BE2C (cell line): ENCODE results near the gene MMAA.
"Not testable (repeated sequence)": the region's sequence is repeated elsewhere in the genome, so short reads cannot be mapped to it uniquely, and the experiment has no call there.

Experiments used
- DNase-seq: peaks from one replicate; pipeline ENCODE4 v3.0.0-alpha.2; 2020
- H3K27me3 ChIP-seq: fragments of 250-450 bp; sonication (Bioruptor Pico); 2 replicates; pipeline ENCODE4 v1.5.1; 2020; ENCODE audit warnings: mild to moderate bottlenecking
- H3K36me3 ChIP-seq: fragments of 250-450 bp; sonication (Bioruptor Pico); 2 replicates; pipeline ENCODE4 v1.5.1; 2020; ENCODE audit warnings: mild to moderate bottlenecking
- H3K4me1 ChIP-seq: fragments of 250-450 bp; sonication (Bioruptor Pico); 2 replicates; pipeline ENCODE4 v1.5.1; 2020
- H3K4me3 ChIP-seq: 2 replicates; pipeline ENCODE4 v1.5.1; 2011; ENCODE audit warnings: low read depth, low read length
- H3K9me3 ChIP-seq: fragments of 250-450 bp; sonication (Bioruptor Pico); 2 replicates; pipeline ENCODE4 v1.5.1; 2020
- CTCF ChIP-seq: IDR thresholded peaks from 2 replicates; pipeline ENCODE4 v1.5.1; 2012; ENCODE audit warnings: mild to moderate bottlenecking, low read depth, low read length

Gene MMAA

DNA sequence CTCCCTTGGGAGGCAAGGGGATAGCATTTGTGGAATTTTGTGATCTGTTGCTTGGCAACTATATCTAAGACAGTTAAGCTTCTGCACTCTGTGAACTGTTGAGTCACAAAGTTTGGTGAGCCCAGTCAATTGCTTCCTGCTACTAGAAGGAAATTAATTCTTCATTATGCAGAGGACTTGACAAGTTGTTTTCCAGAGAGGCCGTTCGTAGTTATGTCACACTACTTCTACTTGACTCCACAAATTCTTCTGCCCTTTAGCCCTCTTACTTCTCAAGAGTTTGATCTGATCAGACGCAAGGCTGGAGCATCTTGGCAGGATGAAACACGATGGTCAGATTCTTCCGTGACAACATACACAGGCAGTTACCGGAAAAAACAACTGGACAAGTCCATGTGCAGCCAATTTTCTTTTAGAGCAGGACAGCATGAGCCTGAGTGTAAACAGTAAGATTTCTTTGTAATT, 60.8 kb downstream of the MMAA start, which contains the start of gene C4orf51:
C4orf51 (plus strand) TSS at position 156 of the 465 bp plus-strand sequence; CDS start at position 214, 58 bp downstream.
- Histone ChIP-seq H3K4me3 (no peak within 1 kb of the TSS), H3K4me1 (no peaks in the 10 kb centered on the region; the same call in 1 of the 2 replicates), H3K36me3 (no peaks in the 10 kb centered on the region), H3K9me3 (no peaks in the 10 kb centered on the region), H3K27me3 (no peaks in the 10 kb centered on the region)
- DNase-seq = no peak
- no peak for TF ChIP-seq CTCF

- no peak for TF ChIP-seq CTCF
- H3K27me3 ChIP-seq = no peaks in the 10 kb centered on the region
- DNase-seq = no peak
- no peaks in the 10 kb centered on the region; the same call in 1 of the 2 replicates for H3K4me1 ChIP-seq
- no peaks in the 10 kb centered on the region for H3K36me3 ChIP-seq
- H3K4me3 ChIP-seq = no peak overlapping the region
- H3K9me3 ChIP-seq = no peaks in the 10 kb centered on the region
Observed at GRCh38 chr4:145680902-145681301, 61.7 kb downstream of the MMAA start.

DNA sequence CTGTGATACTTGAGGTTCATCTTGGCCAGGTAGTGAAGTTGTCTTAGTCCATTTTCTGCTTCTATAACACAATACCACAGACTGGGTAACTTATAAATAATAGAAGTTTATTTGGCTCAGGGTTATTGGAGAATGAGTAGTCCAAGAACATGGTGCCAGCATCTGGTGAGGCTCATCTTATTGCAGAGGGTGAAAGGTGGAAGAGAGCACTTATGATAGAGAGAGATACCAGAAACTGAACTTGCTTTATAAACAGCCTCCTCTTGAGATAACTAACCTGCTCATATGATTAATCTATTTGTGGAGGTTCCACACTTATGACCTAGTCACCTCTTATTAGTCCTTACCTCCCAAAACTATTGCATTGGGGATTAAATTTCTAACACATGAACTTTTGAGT, 62.3 kb downstream of the MMAA start:
- no peak for DNase-seq
- no peaks in the 10 kb centered on the region; the same call in 1 of the 2 replicates for H3K4me1 ChIP-seq
- no peaks in the 10 kb centered on the region for H3K36me3 ChIP-seq
- no peak overlapping the region for H3K4me3 ChIP-seq
- no peaks in the 10 kb centered on the region for H3K27me3 ChIP-seq
- no peaks in the 10 kb centered on the region for H3K9me3 ChIP-seq
- no peak for TF ChIP-seq CTCF

DNA sequence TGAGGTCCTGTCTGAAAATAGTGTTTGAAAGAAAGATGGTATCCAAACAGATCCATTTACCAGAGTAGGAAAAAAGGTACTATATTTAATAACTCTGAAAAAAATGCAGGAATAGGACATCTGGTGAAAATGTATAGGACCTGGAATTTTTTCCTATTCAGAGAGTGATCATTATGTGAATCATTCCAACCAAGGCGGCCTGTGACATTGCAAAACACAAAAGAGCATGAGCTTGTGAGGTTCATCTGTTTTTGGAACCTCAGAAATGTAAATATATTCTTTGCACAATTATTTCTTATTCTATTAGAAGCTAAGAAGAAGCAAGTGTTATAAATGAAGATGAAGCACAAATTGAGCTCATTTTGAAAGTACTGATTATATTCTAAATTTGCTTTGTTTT, 62.8 kb downstream of the MMAA start:
- H3K27me3 ChIP-seq = no peaks in the 10 kb centered on the region
- TF ChIP-seq CTCF = no peak
- H3K36me3 ChIP-seq = no peaks in the 10 kb centered on the region
- H3K4me3 ChIP-seq = no peak overlapping the region
- H3K4me1 ChIP-seq = no peaks in the 10 kb centered on the region; the same call in 1 of the 2 replicates
- DNase-seq = no peak
- H3K9me3 ChIP-seq = no peaks in the 10 kb centered on the region

GRCh38 chr4:145686991-145687390, 67.8 kb downstream of the MMAA start:
- no peak overlapping the region for H3K4me3 ChIP-seq
- H3K4me1 ChIP-seq = no peaks in the 10 kb centered on the region
- TF ChIP-seq CTCF = no peak

DNA sequence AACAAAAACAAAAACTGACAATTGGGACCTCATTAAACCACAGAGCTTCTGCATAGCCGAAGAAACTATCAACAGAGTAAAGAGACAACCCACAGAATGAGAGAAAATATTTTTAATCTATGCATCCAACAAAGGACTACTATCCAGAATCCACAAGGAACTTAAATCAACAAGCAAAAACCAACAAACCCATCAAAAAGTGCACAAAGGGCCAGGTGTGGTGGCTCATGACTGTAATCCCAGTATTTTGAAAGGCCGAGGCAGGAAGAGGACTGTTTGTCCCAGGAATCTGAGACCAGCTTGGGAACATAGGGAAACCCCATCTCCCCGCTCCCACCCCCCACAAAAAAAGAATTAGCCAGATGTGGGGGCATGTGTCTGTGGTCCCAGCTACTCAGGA, 71.4 kb downstream of the MMAA start:
- no peak for DNase-seq
- TF ChIP-seq CTCF = no peak
- Histone ChIP-seq H3K9me3 (no peaks in the 10 kb centered on the region), H3K4me1 (no peaks in the 10 kb centered on the region), H3K4me3 (no peak overlapping the region), H3K27me3 (no peaks in the 10 kb centered on the region), H3K36me3 (no peaks in the 10 kb centered on the region)

More at GRCh38 chr4:145686991-145687390, 67.8 kb downstream of the MMAA start:
- no peaks in the 10 kb centered on the region for H3K9me3 ChIP-seq
- no peak for DNase-seq
- H3K27me3 ChIP-seq = no peaks in the 10 kb centered on the region
- H3K36me3 ChIP-seq = no peaks in the 10 kb centered on the region

DNA sequence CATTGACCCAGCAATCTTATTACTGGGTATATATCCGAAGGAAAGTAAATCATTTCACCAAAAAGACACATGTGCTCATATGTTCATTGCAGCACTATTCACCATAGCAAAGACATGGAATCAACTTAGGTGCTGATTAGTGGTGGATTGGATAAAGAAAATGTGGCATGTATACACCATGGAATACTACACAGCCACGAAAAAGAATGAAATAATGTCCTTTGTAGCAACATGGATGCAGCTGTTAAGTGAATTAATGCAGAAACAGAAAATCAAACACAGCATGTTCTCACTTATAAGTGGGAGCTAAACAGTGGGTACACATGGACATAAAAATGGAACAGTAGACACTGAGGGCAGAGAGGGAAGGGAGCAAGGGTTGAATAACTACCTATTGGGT, 72.2 kb downstream of the MMAA start:
- not testable (repeated sequence) for H3K4me1 ChIP-seq, H3K4me3 ChIP-seq, H3K36me3 ChIP-seq, H3K9me3 ChIP-seq, DNase-seq, H3K27me3 ChIP-seq
